Measurements from ENCODE around the gene BRD8.

Gene BRD8

DNA sequence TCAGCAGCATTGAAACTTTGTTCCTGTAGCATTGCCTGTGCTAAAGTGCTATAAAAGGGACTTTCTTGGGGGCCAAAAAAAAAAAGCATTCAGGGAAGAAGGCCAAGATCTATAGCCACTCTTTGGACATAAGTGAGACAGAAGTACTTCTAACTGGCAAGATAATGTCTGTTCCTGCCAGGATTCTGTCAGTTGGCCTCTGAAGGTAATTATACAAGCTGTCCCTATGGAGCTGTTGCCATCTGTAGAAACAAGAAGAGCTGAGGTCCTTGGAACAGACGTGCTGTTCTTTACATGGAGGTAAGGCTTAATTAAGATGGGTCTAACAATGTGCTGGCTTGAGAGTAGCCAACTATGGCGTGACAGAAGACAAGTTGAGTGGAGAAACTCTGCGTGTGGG, 10.2 kb upstream of the BRD8 start:
- H3K9me3 ChIP-seq, result no peaks in the 10 kb centered on the region
- TF ChIP-seq, protein P1, sequence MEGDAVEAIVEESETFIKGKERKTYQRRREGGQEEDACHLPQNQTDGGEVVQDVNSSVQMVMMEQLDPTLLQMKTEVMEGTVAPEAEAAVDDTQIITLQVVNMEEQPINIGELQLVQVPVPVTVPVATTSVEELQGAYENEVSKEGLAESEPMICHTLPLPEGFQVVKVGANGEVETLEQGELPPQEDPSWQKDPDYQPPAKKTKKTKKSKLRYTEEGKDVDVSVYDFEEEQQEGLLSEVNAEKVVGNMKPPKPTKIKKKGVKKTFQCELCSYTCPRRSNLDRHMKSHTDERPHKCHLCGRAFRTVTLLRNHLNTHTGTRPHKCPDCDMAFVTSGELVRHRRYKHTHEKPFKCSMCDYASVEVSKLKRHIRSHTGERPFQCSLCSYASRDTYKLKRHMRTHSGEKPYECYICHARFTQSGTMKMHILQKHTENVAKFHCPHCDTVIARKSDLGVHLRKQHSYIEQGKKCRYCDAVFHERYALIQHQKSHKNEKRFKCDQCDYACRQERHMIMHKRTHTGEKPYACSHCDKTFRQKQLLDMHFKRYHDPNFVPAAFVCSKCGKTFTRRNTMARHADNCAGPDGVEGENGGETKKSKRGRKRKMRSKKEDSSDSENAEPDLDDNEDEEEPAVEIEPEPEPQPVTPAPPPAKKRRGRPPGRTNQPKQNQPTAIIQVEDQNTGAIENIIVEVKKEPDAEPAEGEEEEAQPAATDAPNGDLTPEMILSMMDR (IDR thresholded peaks at IDR 0.05), result no peak
- H3K36me3 ChIP-seq, result peaks cover 41% of the 10 kb centered on the region
- H3K27me3 ChIP-seq, result no peaks in the 10 kb centered on the region
- H3K4me1 ChIP-seq (ENCODE audit: control insufficient read depth in 1 of 2, insufficient read depth in 1 of 2, low read depth in 1 of 2, low read length in 1 of 2), result peaks cover 24 to 25% of the 10 kb centered on the region in 2 experiments
- H3K27ac ChIP-seq, result no peak overlapping the region
- no peak overlapping the region for H3K4me3 ChIP-seq (ENCODE audit: low read depth in 1 of 2, low read length in 1 of 2)

DNA sequence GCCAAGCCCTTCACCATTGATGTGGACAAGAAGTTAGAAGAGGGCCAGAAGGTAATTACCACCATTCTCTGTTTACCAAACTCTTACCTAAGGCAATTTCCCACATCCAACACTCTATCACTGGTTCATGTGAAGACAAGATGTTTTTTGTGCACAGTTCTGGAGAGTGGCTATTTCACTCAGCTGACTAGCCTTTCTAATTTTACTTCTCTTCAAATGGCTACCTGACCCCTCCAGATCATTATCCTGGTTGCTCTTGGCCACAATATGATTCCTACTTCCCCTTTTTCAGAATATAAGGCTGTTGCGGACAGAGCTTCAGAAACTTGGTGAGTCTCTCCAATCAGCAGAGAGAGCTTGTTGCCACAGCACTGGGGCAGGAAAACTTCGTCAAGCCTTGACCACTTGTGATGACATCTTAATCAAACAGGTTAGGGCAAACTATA, 7.6 kb upstream of the BRD8 start:
- Histone ChIP-seq H3K9me3 (no peaks in the 10 kb centered on the region), H3K27me3 (no peaks in the 10 kb centered on the region), H3K4me1 (ENCODE audit: control insufficient read depth in 1 of 2, insufficient read depth in 1 of 2, low read depth in 1 of 2, low read length in 1 of 2) (peaks cover 24 to 25% of the 10 kb centered on the region in 2 experiments), H3K36me3 (peaks cover 38% of the 10 kb centered on the region), H3K4me3 (ENCODE audit: low read depth in 1 of 2, low read length in 1 of 2) (no peak overlapping the region), H3K27ac (peak overlapping the region; percentile 69)
- TF ChIP-seq, protein P1 (IDR thresholded peaks at IDR 0.05), result no peak

DNA sequence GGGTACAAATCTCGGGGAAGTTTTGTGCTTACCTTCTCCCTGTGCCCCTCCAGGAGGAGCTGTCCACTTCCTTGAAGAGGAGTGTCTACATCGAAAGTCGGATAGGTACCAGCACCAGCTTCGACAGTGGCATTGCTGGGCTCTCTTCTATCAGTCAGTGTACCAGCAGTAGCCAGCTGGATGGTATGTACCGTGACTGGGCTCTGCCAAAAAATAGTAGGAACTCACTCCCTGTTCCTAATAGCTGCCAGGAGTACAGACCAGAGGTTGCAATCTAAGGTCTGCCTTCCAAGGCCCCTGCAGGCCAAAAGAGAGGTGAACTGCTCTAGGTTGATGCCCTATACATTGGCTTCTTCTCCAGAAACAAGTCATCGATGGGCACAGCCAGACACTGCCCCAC, 4.4 kb upstream of the BRD8 start:
- TF ChIP-seq, protein P1 (IDR thresholded peaks at IDR 0.05), result no peak
- Histone ChIP-seq H3K9me3 (no peaks in the 10 kb centered on the region), H3K27ac (no peak overlapping the region), H3K4me3 (ENCODE audit: low read depth in 1 of 2, low read length in 1 of 2) (no peak overlapping the region), H3K4me1 (ENCODE audit: control insufficient read depth in 1 of 2, insufficient read depth in 1 of 2, low read depth in 1 of 2, low read length in 1 of 2) (peaks cover 44 to 51% of the 10 kb centered on the region in 2 experiments), H3K36me3 (peaks cover 18% of the 10 kb centered on the region), H3K27me3 (no peaks in the 10 kb centered on the region)

DNA sequence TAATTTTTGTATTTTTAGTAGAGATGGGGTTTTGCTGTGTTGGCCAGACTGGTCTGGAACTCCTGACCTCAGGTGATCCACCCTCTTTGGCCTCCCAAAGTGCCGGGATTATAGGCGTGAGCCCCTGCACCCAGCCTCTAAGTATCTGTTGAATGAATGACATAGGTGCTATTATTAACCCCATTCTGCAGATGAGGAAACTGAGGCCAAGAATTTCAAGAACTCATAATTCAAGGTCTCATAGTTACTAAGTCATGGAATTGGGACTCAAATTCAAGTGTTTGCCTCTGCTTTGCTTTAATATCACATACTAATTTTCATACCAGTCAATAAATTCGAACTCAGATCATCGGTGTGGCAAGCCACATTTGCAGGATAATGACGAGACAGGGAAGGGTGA, 2.4 kb upstream of the BRD8 start:
- no peaks in the 10 kb centered on the region for H3K9me3 ChIP-seq
- peaks cover 15% of the 10 kb centered on the region for H3K36me3 ChIP-seq
- no peaks in the 10 kb centered on the region for H3K27me3 ChIP-seq
- TF ChIP-seq, protein P1 (IDR thresholded peaks at IDR 0.05), result no peak
- H3K27ac ChIP-seq, result no peak overlapping the region
- peaks cover 42 to 49% of the 10 kb centered on the region in 2 experiments for H3K4me1 ChIP-seq (ENCODE audit: control insufficient read depth in 1 of 2, insufficient read depth in 1 of 2, low read depth in 1 of 2, low read length in 1 of 2)
- no peak overlapping the region for H3K4me3 ChIP-seq (ENCODE audit: low read depth in 1 of 2, low read length in 1 of 2)

DNA sequence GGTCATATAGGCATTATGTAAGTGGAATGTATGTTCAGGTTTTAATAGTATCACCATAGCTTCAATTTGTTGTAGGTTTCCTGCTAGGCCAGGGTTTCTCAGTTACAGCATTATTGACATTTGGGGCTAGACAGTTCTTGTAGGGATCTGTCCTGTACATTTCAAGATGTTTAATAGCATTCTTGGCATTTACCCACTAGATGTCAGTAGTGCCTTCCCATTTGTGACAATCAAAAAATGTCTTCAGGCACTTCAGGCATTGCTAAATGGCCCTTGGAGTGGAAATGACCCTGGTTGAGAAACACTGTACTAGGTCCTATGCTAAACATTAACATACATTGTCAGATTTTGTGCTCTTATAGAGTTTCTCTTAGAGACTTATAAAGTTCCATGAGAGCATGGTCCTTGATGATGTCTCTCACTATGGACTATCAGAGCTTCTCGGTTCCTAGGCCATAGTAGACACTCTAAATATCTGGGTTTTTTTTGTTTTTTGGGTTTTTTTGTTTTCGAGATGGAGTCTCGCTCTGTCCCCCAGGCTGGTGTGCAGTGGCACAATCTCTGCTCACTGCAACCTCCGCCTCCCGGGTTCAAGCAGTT, 1.9 kb upstream of the BRD8 start:
- Histone ChIP-seq H3K4me3 (ENCODE audit: low read depth in 1 of 2, low read length in 1 of 2) (no peak overlapping the region), H3K4me1 (ENCODE audit: control insufficient read depth in 1 of 2, insufficient read depth in 1 of 2, low read depth in 1 of 2, low read length in 1 of 2) (peaks cover 36 to 43% of the 10 kb centered on the region in 2 experiments), H3K27ac (no peak overlapping the region), H3K9me3 (no peaks in the 10 kb centered on the region), H3K36me3 (peaks cover 17% of the 10 kb centered on the region), H3K27me3 (no peaks in the 10 kb centered on the region)
- TF ChIP-seq, protein P1 (IDR thresholded peaks at IDR 0.05), result no peak
